ENCODE data around the gene CLCN2.

GRCh38 chr3:184373422-184373821, 12.0 kb upstream of the CLCN2 start:
- TF ChIP-seq POLR2A (IDR thresholded peaks at IDR 0.05; ENCODE audit: low read depth, low read length) (no peak), TAF1 (IDR thresholded peaks at IDR 0.05; ENCODE audit: borderline replicate concordance, low read depth, low read length) (no peak)
